GM21515 (cell line): ENCODE data around the gene KCNIP3.
"Not testable (repeated sequence)": the region's sequence is repeated elsewhere in the genome, so short reads cannot be mapped to it uniquely, and the experiment has no call there.

ENCODE experiments used
- ATAC-seq: cut with Tn5 transposase; IDR thresholded peaks from one replicate; pipeline ENCODE4 v1.9.1; 2021; ENCODE audit not compliant: unreplicated experiment

KCNIP3 gene

DNA sequence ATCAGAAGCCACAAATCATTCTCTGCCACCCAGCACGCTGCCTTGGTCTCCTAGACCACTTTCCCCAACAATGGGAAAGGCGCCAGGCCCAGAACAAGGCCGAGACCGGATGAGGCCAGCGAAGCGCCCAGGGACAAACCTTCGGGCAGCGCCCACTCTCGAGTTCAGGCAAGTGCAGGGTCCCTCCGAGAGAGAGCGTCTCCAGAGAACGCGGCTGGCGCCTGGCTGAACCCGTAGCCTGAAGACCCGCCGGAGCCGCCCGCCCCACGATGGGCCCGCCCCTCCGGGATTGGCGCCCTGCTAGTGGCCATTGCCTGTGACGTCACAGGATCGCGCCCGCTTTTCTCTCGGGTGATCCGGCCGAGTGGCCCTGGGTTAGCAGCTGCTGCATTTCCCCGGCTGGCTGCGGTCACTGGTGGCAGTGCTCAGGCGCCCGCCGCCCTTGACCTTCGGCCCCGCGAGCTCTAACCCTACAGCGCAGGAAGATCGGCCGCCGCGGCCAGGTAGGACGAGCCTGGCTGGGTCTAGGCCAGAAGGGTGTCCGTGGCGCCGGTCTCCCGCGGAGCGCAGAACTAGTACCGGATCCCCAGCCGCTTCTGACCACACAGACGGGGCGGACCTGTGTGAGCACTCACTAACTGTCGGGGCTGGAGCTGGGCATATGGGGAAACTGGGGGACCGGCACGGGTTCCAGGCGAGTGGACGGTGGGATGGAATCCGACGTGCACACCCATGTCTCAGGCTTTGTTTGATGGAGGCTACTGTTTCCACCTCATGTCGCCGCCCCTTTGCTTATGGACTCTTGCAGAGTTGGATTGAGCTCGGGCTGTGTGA is 105.4 kb downstream of the KCNIP3 start, which contains the start of gene FAHD2A:
FAHD2A (plus strand) TSS at position 339 of the 834 bp plus-strand sequence. CDS start 2,851 bp downstream, outside the sequence.
- peak; percentile 91 for ATAC-seq

DNA sequence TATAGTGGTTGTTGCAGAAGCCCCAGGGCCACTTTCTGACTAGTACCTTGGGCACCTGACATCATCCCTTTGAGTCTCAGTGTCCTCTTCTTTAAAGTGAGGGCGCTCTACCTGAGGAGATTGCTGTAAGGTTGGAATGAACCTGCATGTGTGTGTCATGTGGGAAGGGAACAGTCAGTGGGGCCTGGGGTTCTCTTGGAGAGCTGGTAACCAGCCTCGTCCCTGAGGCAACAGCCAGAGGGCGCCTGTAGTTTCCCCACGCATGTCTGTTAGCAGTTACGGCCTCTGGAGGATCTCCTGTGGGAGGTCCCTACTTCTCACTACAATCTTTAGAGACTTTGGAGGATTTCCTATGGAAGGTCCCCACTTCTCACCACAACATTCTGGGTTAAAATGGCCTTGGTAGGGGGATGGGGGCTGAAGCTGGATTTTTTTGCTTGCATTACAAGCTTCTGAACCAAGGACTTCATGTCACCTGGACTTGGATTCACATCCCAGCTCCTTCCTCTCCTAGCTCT is 106.1 kb downstream of the KCNIP3 start:
- not testable (repeated sequence) for ATAC-seq

DNA sequence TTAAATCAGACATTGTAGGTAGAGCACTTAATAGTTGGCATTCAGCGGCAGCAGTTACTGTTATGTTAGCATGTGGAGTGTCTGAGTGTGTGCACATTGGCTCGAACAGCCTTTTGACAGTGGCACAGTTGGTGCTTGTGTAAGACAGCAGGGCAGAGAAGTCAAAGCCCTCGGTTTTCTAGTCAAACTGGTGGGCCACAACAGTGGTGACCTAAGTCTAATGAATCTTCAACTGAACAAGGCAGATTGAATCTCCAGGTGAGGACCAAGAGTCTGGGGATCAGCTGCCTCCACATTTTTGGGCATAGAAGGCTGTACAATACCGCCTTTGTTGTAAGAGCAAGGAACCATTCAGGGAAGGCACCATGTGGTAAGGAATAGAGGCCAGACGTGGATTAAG is 106.7 kb downstream of the KCNIP3 start:
- not testable (repeated sequence) for ATAC-seq

DNA sequence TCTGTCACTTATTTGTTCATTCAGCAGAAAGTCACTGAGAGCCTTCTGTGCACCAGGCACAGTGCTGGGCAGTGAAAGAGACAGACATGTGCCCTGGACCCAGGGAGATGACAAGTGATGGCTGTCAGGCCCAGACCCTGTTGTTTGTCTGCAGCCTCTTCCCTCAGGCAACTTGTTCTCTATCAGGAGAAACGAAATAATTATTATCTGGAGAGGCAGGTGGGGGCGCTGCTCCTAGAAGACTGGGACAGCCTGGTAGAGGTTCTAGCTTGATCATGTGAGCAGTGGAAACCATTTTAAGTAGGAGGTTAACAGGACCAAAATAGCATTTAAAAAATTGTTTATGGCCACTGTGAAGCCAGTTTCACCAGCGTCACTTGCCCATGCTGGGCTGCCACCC is 107.5 kb downstream of the KCNIP3 start:
- ATAC-seq = not testable (repeated sequence)

DNA sequence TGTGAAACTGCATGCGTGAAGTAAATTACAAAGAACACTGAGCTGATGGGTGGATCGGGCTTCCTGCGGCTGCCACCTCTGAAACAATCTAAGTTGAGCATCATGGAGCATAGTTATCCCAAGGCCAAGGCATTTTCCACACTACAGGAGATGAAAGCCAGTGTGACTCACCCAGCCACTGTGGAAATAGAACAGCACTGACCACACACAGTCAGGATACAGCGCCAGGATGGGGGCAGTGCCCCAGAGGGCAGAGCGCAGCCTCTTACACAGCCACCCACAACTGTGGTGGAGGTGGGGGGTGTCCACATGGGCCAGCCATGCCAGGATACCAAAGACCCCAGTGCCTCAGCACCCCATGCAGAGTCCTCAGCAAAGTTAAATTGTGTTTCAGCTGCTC is 114.1 kb downstream of the KCNIP3 start:
- not testable (repeated sequence) for ATAC-seq

- peak; percentile 68 for ATAC-seq
Observed at GRCh38 chr2:95414015-95414594, 117.0 kb downstream of the KCNIP3 start.

- ATAC-seq = not testable (repeated sequence)
Observed at GRCh38 chr2:95415138-95415537, 118.0 kb downstream of the KCNIP3 start.

- not testable (repeated sequence) for ATAC-seq
Observed at GRCh38 chr2:95415561-95415960, 118.4 kb downstream of the KCNIP3 start.

DNA sequence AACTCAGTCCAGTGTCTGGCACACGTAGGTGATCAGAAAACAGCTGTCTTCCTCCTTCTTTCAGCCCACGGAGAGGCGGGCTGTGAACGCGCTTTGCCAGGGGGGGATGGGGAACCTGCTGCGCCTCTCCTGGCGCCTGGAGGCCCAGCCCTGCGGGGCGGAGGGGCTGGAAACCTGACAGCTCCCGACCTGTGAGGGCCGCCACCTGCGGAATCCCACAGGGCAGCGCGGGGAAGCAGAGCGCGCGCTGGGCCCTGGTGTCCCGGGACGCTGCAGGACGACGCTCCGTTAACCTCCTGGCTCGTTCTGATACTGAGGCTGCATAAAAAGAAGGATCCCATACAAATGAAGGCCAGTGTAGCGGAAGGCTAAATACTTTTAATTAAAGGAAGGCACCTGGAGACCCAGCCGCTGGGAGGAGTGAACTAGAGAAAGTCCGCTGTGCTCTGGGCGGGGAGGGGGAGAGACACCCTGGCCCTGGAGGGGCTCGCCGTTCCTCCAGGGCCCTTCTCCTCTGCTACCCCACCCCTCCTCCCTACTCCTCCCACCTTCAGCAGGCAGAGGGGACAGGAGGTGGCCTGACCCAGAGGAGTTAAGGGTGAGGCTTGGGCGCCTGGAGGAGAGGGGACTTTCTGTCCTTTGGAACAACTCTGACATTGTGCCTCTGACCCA is 130.2 kb downstream of the KCNIP3 start:
- ATAC-seq = not testable (repeated sequence)

GRCh38 chr2:95429748-95430467 is 132.8 kb downstream of the KCNIP3 start:
- ATAC-seq = not testable (repeated sequence)

GRCh38 chr2:95433373-95433772 is 136.2 kb downstream of the KCNIP3 start:
- ATAC-seq = not testable (repeated sequence)

GRCh38 chr2:95433973-95434372 is 136.8 kb downstream of the KCNIP3 start:
- ATAC-seq = not testable (repeated sequence)

DNA sequence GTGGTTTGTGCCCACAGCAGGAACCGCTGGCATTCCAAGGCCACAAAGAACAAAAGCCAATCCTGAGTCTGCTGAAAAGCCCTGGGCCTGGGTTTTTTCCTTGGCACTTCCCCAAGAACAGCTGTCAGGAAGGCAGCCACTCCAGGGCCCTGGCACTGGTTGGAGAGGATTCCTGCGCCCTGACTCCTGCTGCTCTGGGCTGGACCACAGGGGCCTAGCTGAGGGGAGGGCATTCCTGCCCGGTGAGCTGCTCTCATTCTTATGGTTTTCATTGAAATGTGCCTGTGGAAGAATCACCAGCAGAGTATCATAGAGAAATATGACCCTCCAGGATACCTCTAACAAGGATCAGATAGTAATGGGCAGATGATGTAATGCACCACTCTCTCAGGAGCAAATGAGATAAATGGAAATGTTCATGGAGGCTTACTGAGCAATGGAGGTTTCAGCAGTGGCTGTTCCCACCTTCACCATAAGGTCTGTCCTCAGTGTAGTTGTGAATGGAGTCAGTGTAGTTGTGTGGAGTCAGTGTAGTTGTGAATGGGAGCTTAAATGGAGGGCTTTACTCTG is 137.4 kb downstream of the KCNIP3 start:
- ATAC-seq = not testable (repeated sequence)

- ATAC-seq = not testable (repeated sequence)
Observed at GRCh38 chr2:95435162-95435871, 138.2 kb downstream of the KCNIP3 start.
